HG02678 (cell line): ENCODE results near the gene KCTD21.
"Not testable (repeated sequence)": the region's sequence is repeated elsewhere in the genome, so short reads cannot be mapped to it uniquely, and the experiment has no call there.

Source experiments
- ATAC-seq: cut with Tn5 transposase; IDR thresholded peaks from one replicate; pipeline ENCODE4 v1.9.1; 2021; ENCODE audit warnings: mild to moderate bottlenecking, moderate library complexity; ENCODE audit not compliant: unreplicated experiment

The KCTD21 gene

GRCh38 chr11:78179459-78180071, 8.9 kb downstream of the KCTD21 start:
- ATAC-seq = no peak

- no peak for ATAC-seq
Measured at GRCh38 chr11:78177216-78177615, 11.2 kb downstream of the KCTD21 start.

GRCh38 chr11:78176605-78177141, 11.8 kb downstream of the KCTD21 start:
- no peak for ATAC-seq

- not testable (repeated sequence) for ATAC-seq
Measured at GRCh38 chr11:78175862-78176261, 12.6 kb downstream of the KCTD21 start.

- ATAC-seq = no peak
Measured at GRCh38 chr11:78171951-78172350, 16.5 kb downstream of the KCTD21 start.

- no peak for ATAC-seq
Measured at GRCh38 chr11:78170874-78171549, 17.4 kb downstream of the KCTD21 start.

- ATAC-seq = no peak
Measured at GRCh38 chr11:78170413-78170812, 18.0 kb downstream of the KCTD21 start.

GRCh38 chr11:78168539-78169477, 19.6 kb downstream of the KCTD21 start:
- ATAC-seq = no peak

GRCh38 chr11:78166855-78167469, 21.5 kb downstream of the KCTD21 start:
- ATAC-seq = no peak

GRCh38 chr11:78164471-78164870, 24.0 kb downstream of the KCTD21 start:
- no peak for ATAC-seq

- ATAC-seq = no peak
Measured at GRCh38 chr11:78163828-78164227, 24.6 kb downstream of the KCTD21 start.

- no peak for ATAC-seq
Measured at GRCh38 chr11:78161962-78162371, 26.5 kb downstream of the KCTD21 start.

- no peak for ATAC-seq
Measured at GRCh38 chr11:78161346-78161745, 27.1 kb downstream of the KCTD21 start.

GRCh38 chr11:78160557-78160956, 27.9 kb downstream of the KCTD21 start:
- ATAC-seq = no peak

- ATAC-seq = no peak
Measured at GRCh38 chr11:78158987-78159652, 29.3 kb downstream of the KCTD21 start.

- ATAC-seq = no peak
Measured at GRCh38 chr11:78156127-78156844, 32.1 kb downstream of the KCTD21 start.

- no peak for ATAC-seq
Measured at GRCh38 chr11:78151804-78152203, 36.6 kb downstream of the KCTD21 start.

GRCh38 chr11:78150754-78151153, 37.7 kb downstream of the KCTD21 start:
- ATAC-seq = no peak

- ATAC-seq = no peak
Measured at GRCh38 chr11:78150346-78150745, 38.1 kb downstream of the KCTD21 start.

- ATAC-seq = no peak
Measured at GRCh38 chr11:78149646-78150045, 38.8 kb downstream of the KCTD21 start.
